Measurements from ENCODE around the gene CENPL. TPM values are rescaled to one million over a fixed set of nuclear protein-coding genes. Genes with fewer than 3 reads are reported as not detected.

The CENPL gene
- total and polyA plus RNA-seq, 2 of the 4 experiments (the other 2 are of a cell fraction) = 6.3 to 21.1 TPM

GRCh38 chr1:173758980-173759379 lies 65.7 kb downstream of the CENPL start:
- Histone ChIP-seq H3K79me1 (ENCODE audit: low read depth in 1 of 2, low read length in 2 of 2) (no peaks in the 10 kb centered on the region), H4K91ac (ENCODE audit: insufficient read depth, low read depth, low read length) (no peak overlapping the region), H2AFZ (replicated peaks; ENCODE audit: low read length, poor library complexity) (no peak overlapping the region), H4K5ac (ENCODE audit: low read depth, low read length) (no peak overlapping the region), H3K9me1 (ENCODE audit: insufficient read depth, low read length) (no peaks in the 10 kb centered on the region), H3K27me3 (ENCODE audit: control insufficient read depth, insufficient read depth, low read length) (no peaks in the 10 kb centered on the region), H3K4ac (ENCODE audit: low read depth, low read length) (no peak overlapping the region), H3K36me3 (ENCODE audit: control insufficient read depth, insufficient read depth, low read length) (peaks cover 29% of the 10 kb centered on the region), H2BK20ac (ENCODE audit: low read depth, low read length) (no peak overlapping the region), H2AK9ac (replicated peaks; ENCODE audit: low read depth, low read length, poor library complexity) (no peak overlapping the region), H3K9me3 (ENCODE audit: control insufficient read depth, insufficient read depth, low read length) (no peaks in the 10 kb centered on the region), H3K23ac (ENCODE audit: low read depth, low read length) (no peak overlapping the region), H3K4me3 (ENCODE audit: insufficient read depth, low read depth, low read length) (no peak overlapping the region), H4K20me1 (ENCODE audit: insufficient read depth, low read length) (no peaks in the 10 kb centered on the region), H2BK5ac (ENCODE audit: low read depth, low read length, poor library complexity, severe bottlenecking) (no peak overlapping the region), H3K14ac (replicated peaks; ENCODE audit: low read depth, low read length) (no peak overlapping the region), H3K9ac (ENCODE audit: low read depth, low read length) (no peak overlapping the region), H2BK120ac (ENCODE audit: low read depth, low read length) (no peak overlapping the region), H2AK5ac (ENCODE audit: low read depth, low read length) (no peak overlapping the region), H3K27ac (ENCODE audit: insufficient read depth, low read length) (no peak overlapping the region), H3K56ac (ENCODE audit: extremely low read depth, insufficient read depth, low read length) (no peak overlapping the region), H3K4me1 (ENCODE audit: control insufficient read depth, insufficient read depth, low read length) (no peaks in the 10 kb centered on the region), H3K4me2 (ENCODE audit: low read depth, low read length) (no peak overlapping the region), H3K18ac (ENCODE audit: low read depth, low read length) (no peak overlapping the region), H4K8ac (ENCODE audit: low read depth in 2 of 2, low read length in 2 of 2) (no peak overlapping the region), H2BK15ac (ENCODE audit: low read depth, low read length) (no peak overlapping the region)
- DNase-seq (no peak), ATAC-seq (ENCODE audit: low read depth) (no peak)
- intact Hi-C loops (cut with micrococcal nuclease) = no loop called here
- in situ Hi-C loops (cut with MboI; ENCODE audit: low sequenced_read_pairs) = no loop called here
- TF ChIP-seq FOS (IDR thresholded peaks at IDR 0.05; ENCODE audit: low read depth, low read length) (no peak), USF2 (IDR thresholded peaks at IDR 0.05; ENCODE audit: low read depth, low read length) (no peak), CEBPB (IDR thresholded peaks at IDR 0.05; ENCODE audit: low read depth, low read length) (no peak), RFX5 (IDR thresholded peaks at IDR 0.05; ENCODE audit: low read depth, low read length) (no peak), SMC3 (IDR thresholded peaks at IDR 0.05; ENCODE audit: low read depth, low read length) (no peak), MAZ (IDR thresholded peaks at IDR 0.05; ENCODE audit: borderline replicate concordance, low read depth, low read length) (no peak), POLR2A (IDR thresholded peaks at IDR 0.05; ENCODE audit: low read depth, low read length) (no peak), ELK1 (IDR thresholded peaks at IDR 0.05; ENCODE audit: borderline replicate concordance, low read depth, low read length) (no peak), CHD1 (IDR thresholded peaks at IDR 0.05; ENCODE audit: low read depth, low read length) (no peak), MXI1 (IDR thresholded peaks at IDR 0.05; ENCODE audit: borderline replicate concordance, low read depth, low read length) (no peak), CTCF (conservative IDR thresholded peaks at IDR 0.05; ENCODE audit: low read depth, low read length) (no peak), RCOR1 (IDR thresholded peaks at IDR 0.05; ENCODE audit: insufficient replicate concordance, low read length) (no peak), MAFK (IDR thresholded peaks at IDR 0.05; ENCODE audit: low read depth, low read length) (no peak), RAD21 (IDR thresholded peaks at IDR 0.05; ENCODE audit: low read length) (no peak), BHLHE40 (IDR thresholded peaks at IDR 0.05; ENCODE audit: low read depth, low read length) (no peak), NFE2L2 (IDR thresholded peaks at IDR 0.05; ENCODE audit: low read depth, low read length) (no peak)
- POLR2A ChIA-PET (ENCODE audit: unreplicated experiment) = no interaction called here
- WGBS, 2 experiments (ENCODE audit: extremely low coverage in 2 of 2, insufficient read length in 1 of 2) = no CpG with 5 or more reads among the region's 5 CpGs
- CTCF ChIA-PET = no interaction called here
- BruUV-seq (replicated peaks) = no TSS peak
- dilution Hi-C loops (cut with HindIII; ENCODE audit: low sequenced_read_pairs, unreplicated experiment) = no loop called here
